Ovary (tissue), 3 donors: ENCODE measurements around the gene UBXN2A.

Experiments
- CTCF ChIP-seq, 3 donors: fragments of 450-650 bp in 2 of 3; fragments of 200-600 bp in 1 of 3; IDR thresholded peaks; one replicate each; pipeline versions ENCODE4 v1.5.1 to v1.8.0; 2016 to 2022; ENCODE audit warnings: antibody characterized with exemption in 3 of 3, mild to moderate bottlenecking in 1 of 3
- POLR2A ChIP-seq: fragments of 450-650 bp; IDR thresholded peaks from one replicate; pipeline ENCODE4 v1.6.1; 2017; ENCODE audit warnings: antibody characterized with exemption, mild to moderate bottlenecking, moderate library complexity
- donor health status: DM: no; HTN: no; CAD: no.

GRCh38 chr2:23944976-23945375, 4.7 kb downstream of the UBXN2A start:
- TF ChIP-seq POLR2A: no peak
- no peak for TF ChIP-seq CTCF (IDR thresholded peaks at IDR 0.05)
